ENCODE results near the gene GTF2H4.

GTF2H4 gene

GRCh38 chr6:30935018-30935417, 27.0 kb downstream of the GTF2H4 start:
- H2AFZ ChIP-seq (ENCODE audit: low read depth, low read length, severe bottlenecking) = no peak overlapping the region
- no peaks in the 10 kb centered on the region for H3F3A ChIP-seq (ENCODE audit: insufficient read depth)
- H3K9ac ChIP-seq (ENCODE audit: low read length) = no peak overlapping the region
- no peaks in the 10 kb centered on the region for H3K27me3 ChIP-seq (ENCODE audit: low read length)
- TF ChIP-seq EZH2phosphoT487 (conservative IDR thresholded peaks at IDR 0.05; ENCODE audit: low read length) = no peak
- no peak for TF ChIP-seq CTCF (IDR thresholded peaks at IDR 0.05; ENCODE audit: insufficient read depth, low read length, poor library complexity, severe bottlenecking)
- no peak overlapping the region for H3K27ac ChIP-seq (ENCODE audit: low read depth, low read length)
- H3K4me2 ChIP-seq (ENCODE audit: low read depth, low read length, poor library complexity, severe bottlenecking) = no peak overlapping the region
- H3K36me3 ChIP-seq (ENCODE audit: low read length) = no peaks in the 10 kb centered on the region
- H3K4me3 ChIP-seq (ENCODE audit: insufficient read depth, low read length, poor library complexity, severe bottlenecking) = no peak overlapping the region
- H4K20me1 ChIP-seq (ENCODE audit: low read depth, low read length) = no peaks in the 10 kb centered on the region
- no peaks in the 10 kb centered on the region for H3K9me2 ChIP-seq (replicated peaks; ENCODE audit: insufficient read depth, low read length)
- H3K9me3 ChIP-seq (ENCODE audit: insufficient read depth, low read length) = no peaks in the 10 kb centered on the region
- no peaks in the 10 kb centered on the region for H3K79me2 ChIP-seq (ENCODE audit: insufficient read depth, low read length)

- H4K20me1 ChIP-seq (ENCODE audit: low read depth, low read length) = no peaks in the 10 kb centered on the region
- H3K4me2 ChIP-seq (ENCODE audit: low read depth, low read length, poor library complexity, severe bottlenecking) = no peak overlapping the region
- no peaks in the 10 kb centered on the region for H3K36me3 ChIP-seq (ENCODE audit: low read length)
- TF ChIP-seq CTCF (IDR thresholded peaks at IDR 0.05; ENCODE audit: insufficient read depth, low read length, poor library complexity, severe bottlenecking) = no peak
- no peak for TF ChIP-seq EZH2phosphoT487 (conservative IDR thresholded peaks at IDR 0.05; ENCODE audit: low read length)
- no peaks in the 10 kb centered on the region for H3K27me3 ChIP-seq (ENCODE audit: low read length)
- no peak overlapping the region for H2AFZ ChIP-seq (ENCODE audit: low read depth, low read length, severe bottlenecking)
- H3F3A ChIP-seq (ENCODE audit: insufficient read depth) = no peaks in the 10 kb centered on the region
- no peaks in the 10 kb centered on the region for H3K9me2 ChIP-seq (replicated peaks; ENCODE audit: insufficient read depth, low read length)
- no peak overlapping the region for H3K9ac ChIP-seq (ENCODE audit: low read length)
- no peaks in the 10 kb centered on the region for H3K9me3 ChIP-seq (ENCODE audit: insufficient read depth, low read length)
- H3K4me3 ChIP-seq (ENCODE audit: insufficient read depth, low read length, poor library complexity, severe bottlenecking) = no peak overlapping the region
- no peak overlapping the region for H3K27ac ChIP-seq (ENCODE audit: low read depth, low read length)
- H3K79me2 ChIP-seq (ENCODE audit: insufficient read depth, low read length) = no peaks in the 10 kb centered on the region
These were observed 29.3 kb downstream of the GTF2H4 start for GRCh38 chr6:30937265-30937664.

GRCh38 chr6:30938730-30939129, 30.7 kb downstream of the GTF2H4 start:
- no peak overlapping the region for H3K27ac ChIP-seq (ENCODE audit: low read depth, low read length)

More at GRCh38 chr6:30938730-30939129, 30.7 kb downstream of the GTF2H4 start:
- no peaks in the 10 kb centered on the region for H3K79me2 ChIP-seq (ENCODE audit: insufficient read depth, low read length)
- TF ChIP-seq EZH2phosphoT487 (conservative IDR thresholded peaks at IDR 0.05; ENCODE audit: low read length) = no peak
- TF ChIP-seq CTCF (IDR thresholded peaks at IDR 0.05; ENCODE audit: insufficient read depth, low read length, poor library complexity, severe bottlenecking) = no peak
- H3K36me3 ChIP-seq (ENCODE audit: low read length) = no peaks in the 10 kb centered on the region
- no peak overlapping the region for H3K4me3 ChIP-seq (ENCODE audit: insufficient read depth, low read length, poor library complexity, severe bottlenecking)
- no peaks in the 10 kb centered on the region for H3K9me3 ChIP-seq (ENCODE audit: insufficient read depth, low read length)
- H3K9me2 ChIP-seq (replicated peaks; ENCODE audit: insufficient read depth, low read length) = no peaks in the 10 kb centered on the region
- H3K4me2 ChIP-seq (ENCODE audit: low read depth, low read length, poor library complexity, severe bottlenecking) = no peak overlapping the region
- H3K27me3 ChIP-seq (ENCODE audit: low read length) = no peaks in the 10 kb centered on the region
- no peaks in the 10 kb centered on the region for H4K20me1 ChIP-seq (ENCODE audit: low read depth, low read length)
- H3F3A ChIP-seq (ENCODE audit: insufficient read depth) = no peaks in the 10 kb centered on the region; the same call in 1 of the 2 replicates
- H3K9ac ChIP-seq (ENCODE audit: low read length) = no peak overlapping the region
- no peak overlapping the region for H2AFZ ChIP-seq (ENCODE audit: low read depth, low read length, severe bottlenecking)

Measured in SU-DHL-6 (cell line).